ENCODE results near the gene ESYT3.

The ESYT3 gene

DNA sequence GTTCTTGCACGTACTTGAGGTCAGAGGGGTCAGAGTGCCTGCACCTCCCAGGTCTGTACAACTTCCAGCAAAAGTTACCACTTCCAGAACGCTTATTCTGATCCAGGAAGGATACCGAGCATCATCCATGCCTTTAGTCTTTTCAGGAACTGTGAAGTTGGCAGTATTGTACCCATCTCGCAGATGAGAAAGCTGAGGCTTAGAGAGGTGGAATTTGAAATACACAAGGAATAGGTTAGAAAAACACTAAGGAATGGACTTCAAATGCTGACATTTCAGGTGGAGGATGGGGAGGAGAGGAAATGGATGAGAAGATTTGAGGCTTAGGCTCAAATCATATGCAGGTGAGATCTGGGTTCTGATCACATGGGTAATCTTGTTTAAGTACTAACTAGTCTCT, 11.2 kb downstream of the ESYT3 start:
- H4K8ac ChIP-seq (ENCODE audit: low read length), result no peak overlapping the region
- H2BK120ac ChIP-seq (ENCODE audit: low read depth, low read length), result no peak overlapping the region
- H3K27ac ChIP-seq (ENCODE audit: low read length, poor library complexity, severe bottlenecking), result no peak overlapping the region
- H3K4me2 ChIP-seq (ENCODE audit: low read length, poor library complexity, severe bottlenecking), result no peak overlapping the region
- H3K4me3 ChIP-seq (ENCODE audit: insufficient read depth in 1 of 2, low read depth in 1 of 2, low read length in 2 of 2), result no peak overlapping the region
- no peak overlapping the region for H4K91ac ChIP-seq (ENCODE audit: low read length)
- H3K4me1 ChIP-seq (ENCODE audit: control insufficient read depth, insufficient read depth, low read depth, low read length), result peaks cover 9% of the 10 kb centered on the region
- H3K79me1 ChIP-seq (replicated peaks; ENCODE audit: low read length, poor library complexity, severe bottlenecking), result no peaks in the 10 kb centered on the region
- H3K4ac ChIP-seq (ENCODE audit: low read depth in 1 of 2, low read length in 2 of 2), result no peak overlapping the region
- H3K9ac ChIP-seq (ENCODE audit: low read length), result no peak overlapping the region
- no peak overlapping the region for H2AFZ ChIP-seq (ENCODE audit: low read depth, low read length)
- H2BK5ac ChIP-seq (ENCODE audit: low read depth, low read length, poor library complexity, severe bottlenecking), result no peak overlapping the region
- H3K23ac ChIP-seq (ENCODE audit: low read length in 2 of 2), result no peak overlapping the region
- no peaks in the 10 kb centered on the region for H3K36me3 ChIP-seq (ENCODE audit: control insufficient read depth in 1 of 2, insufficient read depth in 2 of 2, low read depth in 1 of 2, low read length in 2 of 2)
- H2AK5ac ChIP-seq (ENCODE audit: low read length, severe bottlenecking), result no peak overlapping the region
- no peak overlapping the region for H3K14ac ChIP-seq (ENCODE audit: low read length in 2 of 2)
- no peak for DNase-seq
- no peak overlapping the region for H3K18ac ChIP-seq (ENCODE audit: low read depth in 1 of 2, low read length in 2 of 2)
- no peak overlapping the region for H2BK12ac ChIP-seq (ENCODE audit: low read length in 2 of 2)
- H2BK15ac ChIP-seq (ENCODE audit: low read depth, poor library complexity, severe bottlenecking), result no peak overlapping the region
- WGBS, result 96% methylated on average over 4 of the region's 4 CpGs
- no peaks in the 10 kb centered on the region for H3K9me3 ChIP-seq (ENCODE audit: control insufficient read depth, low read length)
- no peaks in the 10 kb centered on the region for H3K27me3 ChIP-seq (ENCODE audit: control insufficient read depth in 1 of 2, insufficient read depth in 1 of 2, low read length in 2 of 2)

- Histone ChIP-seq H3K9ac (ENCODE audit: low read length) (no peak overlapping the region), H2AK5ac (ENCODE audit: low read length, severe bottlenecking) (no peak overlapping the region), H2BK15ac (ENCODE audit: low read depth, poor library complexity, severe bottlenecking) (no peak overlapping the region), H3K18ac (ENCODE audit: low read depth in 1 of 2, low read length in 2 of 2) (no peak overlapping the region), H2BK5ac (ENCODE audit: low read depth, low read length, poor library complexity, severe bottlenecking) (no peak overlapping the region), H3K4me3 (ENCODE audit: insufficient read depth in 1 of 2, low read depth in 1 of 2, low read length in 2 of 2) (no peak overlapping the region), H3K27ac (ENCODE audit: low read length, poor library complexity, severe bottlenecking) (no peak overlapping the region), H3K4ac (ENCODE audit: low read depth in 1 of 2, low read length in 2 of 2) (no peak overlapping the region), H3K14ac (ENCODE audit: low read length in 2 of 2) (no peak overlapping the region), H3K4me2 (ENCODE audit: low read length, poor library complexity, severe bottlenecking) (no peak overlapping the region), H2AFZ (ENCODE audit: low read depth, low read length) (no peak overlapping the region), H3K36me3 (ENCODE audit: control insufficient read depth in 1 of 2, insufficient read depth in 2 of 2, low read depth in 1 of 2, low read length in 2 of 2) (no peaks in the 10 kb centered on the region), H4K8ac (ENCODE audit: low read length) (no peak overlapping the region), H2BK120ac (ENCODE audit: low read depth, low read length) (no peak overlapping the region), H4K91ac (ENCODE audit: low read length) (no peak overlapping the region), H3K79me1 (replicated peaks; ENCODE audit: low read length, poor library complexity, severe bottlenecking) (no peaks in the 10 kb centered on the region), H2BK12ac (ENCODE audit: low read length in 2 of 2) (no peak overlapping the region), H3K27me3 (ENCODE audit: control insufficient read depth in 1 of 2, insufficient read depth in 1 of 2, low read length in 2 of 2) (no peaks in the 10 kb centered on the region), H3K23ac (ENCODE audit: low read length in 2 of 2) (no peak overlapping the region), H3K9me3 (ENCODE audit: control insufficient read depth, low read length) (no peaks in the 10 kb centered on the region), H3K4me1 (ENCODE audit: control insufficient read depth, insufficient read depth, low read depth, low read length) (peaks cover 4% of the 10 kb centered on the region)
- no peak for DNase-seq
- 97% methylated on average over 3 of the region's 3 CpGs for WGBS
These were observed 14.2 kb downstream of the ESYT3 start for GRCh38 chr3:138448631-138449030.

DNA sequence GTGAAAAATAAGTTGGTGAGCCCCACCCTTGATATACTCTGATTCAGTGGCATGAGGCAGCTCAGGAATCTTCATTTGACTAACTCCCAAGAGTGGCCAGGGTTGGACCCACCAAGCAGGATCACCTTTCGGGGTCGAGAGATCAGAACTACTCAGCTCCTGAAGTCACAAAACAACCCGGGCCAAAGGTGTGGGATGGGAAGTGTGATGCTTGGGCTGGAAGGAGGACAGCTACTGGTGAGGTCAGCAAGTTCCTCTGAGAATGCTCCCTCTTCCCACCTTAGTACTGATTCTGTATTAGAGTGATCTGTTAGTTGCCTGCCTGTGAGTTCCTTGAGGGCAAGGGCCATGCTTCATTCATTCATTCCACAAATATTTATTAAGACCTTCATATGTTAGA, 15.1 kb downstream of the ESYT3 start:
- Histone ChIP-seq H3K4ac (ENCODE audit: low read depth in 1 of 2, low read length in 2 of 2) (no peak overlapping the region), H2AK5ac (ENCODE audit: low read length, severe bottlenecking) (no peak overlapping the region), H2BK120ac (ENCODE audit: low read depth, low read length) (no peak overlapping the region), H3K27me3 (ENCODE audit: control insufficient read depth in 1 of 2, insufficient read depth in 1 of 2, low read length in 2 of 2) (no peaks in the 10 kb centered on the region), H3K4me2 (ENCODE audit: low read length, poor library complexity, severe bottlenecking) (no peak overlapping the region), H3K27ac (ENCODE audit: low read length, poor library complexity, severe bottlenecking) (no peak overlapping the region), H3K9ac (ENCODE audit: low read length) (no peak overlapping the region), H2BK12ac (ENCODE audit: low read length in 2 of 2) (no peak overlapping the region), H2BK5ac (ENCODE audit: low read depth, low read length, poor library complexity, severe bottlenecking) (no peak overlapping the region), H3K4me3 (ENCODE audit: insufficient read depth in 1 of 2, low read depth in 1 of 2, low read length in 2 of 2) (no peak overlapping the region), H2BK15ac (ENCODE audit: low read depth, poor library complexity, severe bottlenecking) (no peak overlapping the region), H3K9me3 (ENCODE audit: control insufficient read depth, low read length) (no peaks in the 10 kb centered on the region), H3K18ac (ENCODE audit: low read depth in 1 of 2, low read length in 2 of 2) (no peak overlapping the region), H3K79me1 (replicated peaks; ENCODE audit: low read length, poor library complexity, severe bottlenecking) (no peaks in the 10 kb centered on the region), H2AFZ (ENCODE audit: low read depth, low read length) (no peak overlapping the region), H3K36me3 (ENCODE audit: control insufficient read depth in 1 of 2, insufficient read depth in 2 of 2, low read depth in 1 of 2, low read length in 2 of 2) (no peaks in the 10 kb centered on the region), H3K14ac (ENCODE audit: low read length in 2 of 2) (no peak overlapping the region), H4K8ac (ENCODE audit: low read length) (no peak overlapping the region), H4K91ac (ENCODE audit: low read length) (no peak overlapping the region), H3K23ac (ENCODE audit: low read length in 2 of 2) (no peak overlapping the region), H3K4me1 (ENCODE audit: control insufficient read depth, insufficient read depth, low read depth, low read length) (peaks cover 4% of the 10 kb centered on the region)
- DNase-seq, result no peak
- WGBS, result 82% methylated on average over 3 of the region's 3 CpGs

DNA sequence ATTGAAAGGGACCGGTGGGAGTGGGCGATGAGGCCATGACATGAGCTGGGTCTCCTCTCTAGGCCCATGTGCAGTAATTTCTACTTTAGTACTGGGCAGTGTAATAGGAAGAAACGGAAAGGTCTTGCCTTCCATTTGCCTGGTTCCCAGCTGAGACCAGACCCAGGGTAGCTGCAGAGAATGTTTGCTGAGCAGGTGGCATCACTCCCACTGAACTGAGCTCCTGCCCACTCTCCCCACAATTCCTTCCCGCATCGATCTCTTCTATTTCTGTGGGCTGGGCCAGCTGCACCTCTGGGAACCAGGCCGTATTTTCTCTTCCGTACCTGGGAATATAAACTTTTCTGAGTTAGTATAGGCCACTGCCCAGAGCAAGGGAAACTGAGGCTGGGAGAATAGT, 15.8 kb downstream of the ESYT3 start:
- no peak overlapping the region for H2BK12ac ChIP-seq (ENCODE audit: low read length in 2 of 2)
- no peak overlapping the region for H4K8ac ChIP-seq (ENCODE audit: low read length)
- peaks cover 6% of the 10 kb centered on the region for H3K4me1 ChIP-seq (ENCODE audit: control insufficient read depth, insufficient read depth, low read depth, low read length)
- H3K14ac ChIP-seq (ENCODE audit: low read length in 2 of 2), result no peak overlapping the region
- peaks cover 0 to 5% of the 10 kb centered on the region in 2 experiments for H3K27me3 ChIP-seq (ENCODE audit: control insufficient read depth in 1 of 2, insufficient read depth in 1 of 2, low read length in 2 of 2)
- no peak overlapping the region for H3K23ac ChIP-seq (ENCODE audit: low read length in 2 of 2)
- no peak overlapping the region for H4K91ac ChIP-seq (ENCODE audit: low read length)
- no peak overlapping the region for H3K27ac ChIP-seq (ENCODE audit: low read length, poor library complexity, severe bottlenecking)
- no peak overlapping the region for H3K4me3 ChIP-seq (ENCODE audit: insufficient read depth in 1 of 2, low read depth in 1 of 2, low read length in 2 of 2)
- H2BK5ac ChIP-seq (ENCODE audit: low read depth, low read length, poor library complexity, severe bottlenecking), result no peak overlapping the region
- H3K36me3 ChIP-seq (ENCODE audit: control insufficient read depth in 1 of 2, insufficient read depth in 2 of 2, low read depth in 1 of 2, low read length in 2 of 2), result no peaks in the 10 kb centered on the region
- no peak overlapping the region for H2BK120ac ChIP-seq (ENCODE audit: low read depth, low read length)
- no peaks in the 10 kb centered on the region for H3K79me1 ChIP-seq (replicated peaks; ENCODE audit: low read length, poor library complexity, severe bottlenecking)
- H2AK5ac ChIP-seq (ENCODE audit: low read length, severe bottlenecking), result no peak overlapping the region
- H3K4ac ChIP-seq (ENCODE audit: low read depth in 1 of 2, low read length in 2 of 2), result no peak overlapping the region
- no peak overlapping the region for H2BK15ac ChIP-seq (ENCODE audit: low read depth, poor library complexity, severe bottlenecking)
- no peak overlapping the region for H2AFZ ChIP-seq (ENCODE audit: low read depth, low read length)
- DNase-seq, result no peak
- WGBS, result 94% methylated on average over 7 of the region's 7 CpGs
- no peaks in the 10 kb centered on the region for H3K9me3 ChIP-seq (ENCODE audit: control insufficient read depth, low read length)
- no peak overlapping the region for H3K4me2 ChIP-seq (ENCODE audit: low read length, poor library complexity, severe bottlenecking)
- no peak overlapping the region for H3K18ac ChIP-seq (ENCODE audit: low read depth in 1 of 2, low read length in 2 of 2)
- no peak overlapping the region for H3K9ac ChIP-seq (ENCODE audit: low read length)
